ENCODE measurements around the gene NDE1.

DNA sequence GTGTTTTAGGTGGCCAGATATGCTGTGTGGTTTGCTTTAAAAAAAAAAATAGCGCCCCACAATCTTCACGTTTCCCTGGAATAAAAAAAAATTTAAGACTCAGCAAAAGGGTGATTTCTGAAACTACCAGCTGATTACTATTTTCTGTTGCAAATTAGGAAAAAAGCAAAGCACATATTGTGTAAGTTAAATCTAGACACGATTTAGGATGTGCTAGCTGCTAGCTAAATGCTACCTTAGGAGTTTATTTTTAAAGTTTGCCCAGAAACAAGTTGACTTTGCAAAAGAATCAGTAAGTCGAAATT, 6.1 kb upstream of the NDE1 start:
- TF ChIP-seq MEF2D (tag; conservative IDR thresholded peaks at IDR 0.05; ENCODE audit: low read depth) (no peak), ZNF347 (CRISPR knock-in tag; IDR thresholded peaks at IDR 0.05; ENCODE audit: low read depth) (no peak), TARDBP (IDR thresholded peaks at IDR 0.05) (no peak), MTA2 (IDR thresholded peaks at IDR 0.05; ENCODE audit: low read depth) (no peak), TRIM28 (IDR thresholded peaks at IDR 0.05) (no peak), CREBBP (IDR thresholded peaks at IDR 0.05; ENCODE audit: low read depth, low read length) (no peak)
- TF ChIP-seq, protein P1, sequence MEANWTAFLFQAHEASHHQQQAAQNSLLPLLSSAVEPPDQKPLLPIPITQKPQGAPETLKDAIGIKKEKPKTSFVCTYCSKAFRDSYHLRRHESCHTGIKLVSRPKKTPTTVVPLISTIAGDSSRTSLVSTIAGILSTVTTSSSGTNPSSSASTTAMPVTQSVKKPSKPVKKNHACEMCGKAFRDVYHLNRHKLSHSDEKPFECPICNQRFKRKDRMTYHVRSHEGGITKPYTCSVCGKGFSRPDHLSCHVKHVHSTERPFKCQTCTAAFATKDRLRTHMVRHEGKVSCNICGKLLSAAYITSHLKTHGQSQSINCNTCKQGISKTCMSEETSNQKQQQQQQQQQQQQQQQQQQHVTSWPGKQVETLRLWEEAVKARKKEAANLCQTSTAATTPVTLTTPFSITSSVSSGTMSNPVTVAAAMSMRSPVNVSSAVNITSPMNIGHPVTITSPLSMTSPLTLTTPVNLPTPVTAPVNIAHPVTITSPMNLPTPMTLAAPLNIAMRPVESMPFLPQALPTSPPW (CRISPR knock-in tag; IDR thresholded peaks at IDR 0.05) = no peak
